ENCODE data around the gene TBC1D5. TPM values are rescaled to one million over a fixed set of nuclear protein-coding genes. Genes with fewer than 3 reads are reported as not detected.

The TBC1D5 gene
- total and polyA plus RNA-seq, 2 of the 8 experiments (the other 6 are each of a cell fraction or from before 2014, with no cell fraction given) = 11.0 to 22.9 TPM

- no peak overlapping the region for H3K14ac ChIP-seq (ENCODE audit: insufficient read length)
- H2BK20ac ChIP-seq (ENCODE audit: low read length) = no peak overlapping the region
- no peak overlapping the region for H2AK5ac ChIP-seq (ENCODE audit: low read depth, low read length)
- no peak overlapping the region for H2BK5ac ChIP-seq (ENCODE audit: low read depth, low read length)
- H3K23ac ChIP-seq (ENCODE audit: insufficient read length) = no peak overlapping the region
- no peak overlapping the region for H3K18ac ChIP-seq (ENCODE audit: extremely low read depth, low read length)
- H3K23me2 ChIP-seq (ENCODE audit: low read depth, low read length) = no peaks in the 10 kb centered on the region
- H3K4me2 ChIP-seq (ENCODE audit: insufficient read depth in 1 of 2, low read depth in 2 of 2, low read length in 2 of 2) = no peak overlapping the region
- TF ChIP-seq POLR2A (IDR thresholded peaks at IDR 0.05; ENCODE audit: control extremely low read depth in 1 of 2, low read depth in 2 of 2, low read length in 2 of 2) = no peak
- TF ChIP-seq GABPA (IDR thresholded peaks at IDR 0.05; ENCODE audit: borderline replicate concordance, insufficient read depth, low read length) = no peak
- TF ChIP-seq JUND (IDR thresholded peaks at IDR 0.05; ENCODE audit: low read length) = no peak
- no peak for TF ChIP-seq ASH2L (IDR thresholded peaks at IDR 0.05; ENCODE audit: low read length)
- TF ChIP-seq KDM5A (IDR thresholded peaks at IDR 0.05; ENCODE audit: low read length) = no peak
- no peak for TF ChIP-seq CBX5 (IDR thresholded peaks at IDR 0.05; ENCODE audit: low read depth, low read length)
- no peak for TF ChIP-seq RFX5 (IDR thresholded peaks at IDR 0.05; ENCODE audit: borderline replicate concordance, low read depth, low read length)
- TF ChIP-seq NANOG (IDR thresholded peaks at IDR 0.05; ENCODE audit: insufficient read depth, low read depth, low read length, poor library complexity, severe bottlenecking) = no peak
- no peak for TF ChIP-seq SIRT6 (IDR thresholded peaks at IDR 0.05; ENCODE audit: low read length)
- no peak for TF ChIP-seq SP1 (IDR thresholded peaks at IDR 0.05; ENCODE audit: low read depth, low read length)
- TF ChIP-seq SIN3A (conservative IDR thresholded peaks at IDR 0.05 in 1 of 2, IDR thresholded peaks at IDR 0.05 in 1 of 2; ENCODE audit: low read depth in 1 of 2, low read length in 2 of 2) = no peak
- TF ChIP-seq NRF1 (IDR thresholded peaks at IDR 0.05; ENCODE audit: low read depth, low read length) = no peak
- no peak for TF ChIP-seq BACH1 (IDR thresholded peaks at IDR 0.05; ENCODE audit: low read length)
- TF ChIP-seq SRF (IDR thresholded peaks at IDR 0.05; ENCODE audit: low read depth, low read length) = no peak
- TF ChIP-seq TCF12 (IDR thresholded peaks at IDR 0.05; ENCODE audit: low read depth, low read length) = no peak
- no peak for TF ChIP-seq CTBP2 (IDR thresholded peaks at IDR 0.05; ENCODE audit: borderline replicate concordance, insufficient read depth, insufficient read length, low read length)
- H3K4ac ChIP-seq (replicated peaks; ENCODE audit: insufficient read length, low read depth, low read length) = no peak overlapping the region
- no peak overlapping the region for H2BK12ac ChIP-seq (ENCODE audit: low read depth, low read length)
- CTCF ChIA-PET (ENCODE audit: partially characterized antibody) = no interaction called here
- no peaks in the 10 kb centered on the region for H3K9me3 ChIP-seq (ENCODE audit: insufficient read depth in 2 of 2, low read depth in 1 of 2, low read length in 1 of 2)
- H2AFZ ChIP-seq (ENCODE audit: low read length) = no peak overlapping the region
- DNase-seq (ENCODE audit: low read depth in 1 of 2, low spot score in 2 of 2) (no peak), FAIRE-seq (no peak)
- no peak overlapping the region for H3K4me3 ChIP-seq (ENCODE audit: extremely low read depth in 1 of 4, insufficient read depth in 2 of 4, low read depth in 3 of 4, low read length in 4 of 4)
- H2BK120ac ChIP-seq (replicated peaks; ENCODE audit: low read depth, low read length) = no peak overlapping the region
- 95% methylated on average over 3 of the region's 3 CpGs; no CpG with 5 or more reads in 1 of the 2 experiments for WGBS, 2 experiments (ENCODE audit: extremely low coverage in 1 of 2, insufficient coverage in 1 of 2, insufficient read length in 1 of 2, insufficient replicate concordance in 2 of 2, low coverage in 1 of 2, low lambda C conversion rate in 2 of 2, missing lambda C conversion rate in 1 of 2)
- no peak overlapping the region for H4K8ac ChIP-seq (ENCODE audit: extremely low read depth, insufficient read depth, low read length)
- H3K27ac ChIP-seq (ENCODE audit: low read depth, low read length) = no peak overlapping the region
- H3K27me3 ChIP-seq (replicated peaks in 1 of 4; ENCODE audit: control insufficient read depth in 3 of 4, extremely low read depth in 1 of 4, insufficient read depth in 3 of 4, low read length in 3 of 4) = no peaks in the 10 kb centered on the region
- H3K4me1 ChIP-seq (replicated peaks in 1 of 4; ENCODE audit: control insufficient read depth in 3 of 4, insufficient read depth in 4 of 4, low read length in 3 of 4) = no peaks in the 10 kb centered on the region
- no peaks in the 10 kb centered on the region for H3K36me3 ChIP-seq (ENCODE audit: control insufficient read depth in 2 of 4, insufficient read depth in 4 of 4, low read length in 3 of 4)
- H3K56ac ChIP-seq (replicated peaks; ENCODE audit: insufficient read length, low read depth, low read length) = no peak overlapping the region
- H4K20me1 ChIP-seq (replicated peaks in 1 of 2; ENCODE audit: control insufficient read depth in 1 of 2, insufficient read depth in 2 of 2, low read length in 2 of 2) = no peaks in the 10 kb centered on the region
- H3K79me1 ChIP-seq (ENCODE audit: low read depth, low read length) = no peaks in the 10 kb centered on the region
- no peaks in the 10 kb centered on the region for H3K79me2 ChIP-seq (ENCODE audit: control insufficient read depth in 1 of 2, insufficient read depth in 2 of 2, low read length in 2 of 2)
- no peak overlapping the region for H2BK15ac ChIP-seq (ENCODE audit: low read length)
- H3K9ac ChIP-seq (replicated peaks in 1 of 4; ENCODE audit: extremely low read depth in 1 of 4, low read depth in 3 of 4, low read length in 3 of 4) = no peak overlapping the region
- H4K91ac ChIP-seq (replicated peaks; ENCODE audit: insufficient read length, low read length) = no peak overlapping the region
- no peak overlapping the region for H4K5ac ChIP-seq (ENCODE audit: insufficient read length, low read depth, low read length)
- POLR2A ChIA-PET (ENCODE audit: partially characterized antibody) = no interaction called here
Measured at GRCh38 chr3:17562845-17563244, 179.6 kb downstream of the TBC1D5 start.
